Omental fat pad (tissue), 4 donors: ENCODE results near the gene PGBD2. TPM values are rescaled to one million over a fixed set of nuclear protein-coding genes. Genes with fewer than 3 reads are reported as not detected.
"Not testable (repeated sequence)": the region's sequence is repeated elsewhere in the genome, so short reads cannot be mapped to it uniquely, and the experiment has no call there.

Experiments used
- ATAC-seq: fragments of 150-250 bp; one replicate; pipeline ENCODE4 v1.9.1; 2016; ENCODE audit warnings: mild to moderate bottlenecking, moderate library complexity; ENCODE audit not compliant: low FRiP score
- DNase-seq: peaks from one replicate; pipeline ENCODE4 v3.0.0-alpha.2; 2019; ENCODE audit warnings: low spot score
- small RNA-seq: library from RNA; depleted of rRNA; stranded (forward); fragments of <200 nt; gene quantifications from one replicate; pipeline ENCODE3, GENCODE V24; 2016
- total RNA-seq, 4 donors: library from RNA; depleted of rRNA; stranded (reverse); fragments of >200 nt; gene quantifications; one replicate each; pipeline ENCODE4 v1.1.0, GENCODE V29; 2016

The PGBD2 gene
- total RNA-seq, 4 donors from 2014 or later, result 2.6 to 5.6 (median 4.3) TPM

- not testable (repeated sequence) for DNase-seq, ATAC-seq
Measured at GRCh38 chr1:248944134-248944999, 38.3 kb downstream of the PGBD2 start.

GRCh38 chr1:248945000-248945423 lies 39.0 kb downstream of the PGBD2 start:
- DNase-seq, ATAC-seq: not testable (repeated sequence)

GRCh38 chr1:248945453-248945852 lies 39.4 kb downstream of the PGBD2 start:
- DNase-seq, ATAC-seq: not testable (repeated sequence)

GRCh38 chr1:248945856-248946416 lies 39.9 kb downstream of the PGBD2 start:
- ATAC-seq, DNase-seq: not testable (repeated sequence)

Small RNA genes lying within 50 kb of the gene (small RNA-seq; reads per million reads assigned to genes)
- not detected for gene RNU6-1205P

Other genes with a start within 250 kb of the PGBD2 start
- gene OR14I1, start 203.5 kb upstream of the PGBD2 start, total RNA-seq, result not detected
- gene LYPD8, start 150.5 kb upstream of the PGBD2 start, total RNA-seq, result not detected
- 10 to 100 TPM in 3 of 4 donors, 1 to 10 TPM in 1; 9.7 to 20.0 (median 15.2) TPM for gene SH3BP5L, start 80.3 kb upstream of the PGBD2 start, total RNA-seq
- gene ZNF672, start 68.0 kb upstream of the PGBD2 start, total RNA-seq, result 10 to 100 TPM; 25.5 to 40.8 (median 26.8) TPM
- gene ZNF692, start 47.1 kb upstream of the PGBD2 start, total RNA-seq, result 10 to 100 TPM; 18.4 to 30.6 (median 24.8) TPM